ENCODE data around the gene FTCD.

Gene FTCD

GRCh38 chr21:46124083-46124925, 31.1 kb downstream of the FTCD start:
- DNase-seq (ENCODE audit: low read depth in 2 of 3, low spot score in 2 of 3), result no peak

DNA sequence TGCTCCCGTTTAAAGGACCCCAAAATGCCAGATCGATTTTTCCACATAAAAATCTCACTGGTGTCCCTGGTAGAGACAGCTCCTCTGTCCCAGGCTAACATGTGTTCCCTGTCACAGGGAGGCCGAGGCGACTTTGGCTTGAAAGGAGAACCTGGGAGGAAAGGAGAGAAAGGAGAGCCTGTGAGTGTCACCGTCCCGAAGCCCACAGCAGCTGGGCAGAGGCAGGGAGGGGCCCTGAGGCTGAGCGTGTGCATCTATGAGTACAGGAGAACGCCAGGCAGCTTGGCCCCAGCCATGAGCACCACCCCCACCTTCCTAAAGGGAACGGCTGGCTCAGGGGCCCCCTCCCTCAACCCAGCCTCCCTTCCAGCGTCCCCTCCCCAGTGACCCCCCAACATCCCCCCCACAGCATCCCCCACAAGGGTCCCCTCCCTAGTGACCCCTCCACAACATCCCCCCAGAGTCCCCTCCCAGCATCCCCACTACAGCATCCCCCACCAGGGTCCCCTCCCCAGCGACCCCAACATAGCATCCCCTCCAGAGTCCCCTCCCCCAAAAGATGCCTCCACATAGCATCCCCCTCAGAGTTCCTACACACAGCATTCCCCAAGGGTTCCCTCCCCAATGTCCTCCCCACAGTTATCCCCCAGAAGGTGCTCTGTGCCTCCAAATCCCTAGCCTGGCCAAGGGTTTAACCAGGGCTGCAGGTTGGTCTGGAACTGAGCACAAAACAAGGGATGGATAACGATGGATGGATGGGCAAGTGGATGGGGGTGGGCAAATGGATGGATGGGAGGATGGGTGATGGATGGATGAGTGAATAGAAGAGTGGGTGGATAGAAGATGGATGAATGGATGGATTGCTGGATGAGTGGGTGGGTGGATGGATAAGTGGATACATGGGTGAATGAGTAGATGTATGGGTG, 32.4 kb downstream of the FTCD start:
- DNase-seq (ENCODE audit: low read depth in 2 of 3, low spot score in 2 of 3), result no peak

DNA sequence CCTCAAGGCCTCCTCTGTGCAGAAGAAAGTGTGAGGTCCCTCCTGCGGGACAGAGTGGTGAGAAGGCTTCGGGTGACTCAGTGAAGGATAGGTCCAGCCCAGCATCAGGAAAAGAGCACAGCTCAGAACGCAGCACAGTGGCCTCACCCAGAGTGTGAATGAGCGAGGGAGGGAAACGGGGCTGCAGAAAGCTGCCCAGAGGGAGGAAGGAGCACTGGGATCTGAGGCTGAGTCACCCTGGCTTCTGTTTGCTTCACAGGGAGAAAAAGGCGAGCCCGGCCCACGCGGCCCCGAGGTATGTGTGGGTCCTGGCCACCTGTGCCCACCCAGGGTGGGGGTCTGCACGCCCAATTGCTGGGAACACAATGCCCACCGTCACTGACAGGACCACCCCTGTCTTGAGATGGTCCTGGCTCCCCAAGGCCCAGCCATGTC, 33.1 kb downstream of the FTCD start:
- no peak for DNase-seq (ENCODE audit: low read depth in 2 of 3, low spot score in 2 of 3)

DNA sequence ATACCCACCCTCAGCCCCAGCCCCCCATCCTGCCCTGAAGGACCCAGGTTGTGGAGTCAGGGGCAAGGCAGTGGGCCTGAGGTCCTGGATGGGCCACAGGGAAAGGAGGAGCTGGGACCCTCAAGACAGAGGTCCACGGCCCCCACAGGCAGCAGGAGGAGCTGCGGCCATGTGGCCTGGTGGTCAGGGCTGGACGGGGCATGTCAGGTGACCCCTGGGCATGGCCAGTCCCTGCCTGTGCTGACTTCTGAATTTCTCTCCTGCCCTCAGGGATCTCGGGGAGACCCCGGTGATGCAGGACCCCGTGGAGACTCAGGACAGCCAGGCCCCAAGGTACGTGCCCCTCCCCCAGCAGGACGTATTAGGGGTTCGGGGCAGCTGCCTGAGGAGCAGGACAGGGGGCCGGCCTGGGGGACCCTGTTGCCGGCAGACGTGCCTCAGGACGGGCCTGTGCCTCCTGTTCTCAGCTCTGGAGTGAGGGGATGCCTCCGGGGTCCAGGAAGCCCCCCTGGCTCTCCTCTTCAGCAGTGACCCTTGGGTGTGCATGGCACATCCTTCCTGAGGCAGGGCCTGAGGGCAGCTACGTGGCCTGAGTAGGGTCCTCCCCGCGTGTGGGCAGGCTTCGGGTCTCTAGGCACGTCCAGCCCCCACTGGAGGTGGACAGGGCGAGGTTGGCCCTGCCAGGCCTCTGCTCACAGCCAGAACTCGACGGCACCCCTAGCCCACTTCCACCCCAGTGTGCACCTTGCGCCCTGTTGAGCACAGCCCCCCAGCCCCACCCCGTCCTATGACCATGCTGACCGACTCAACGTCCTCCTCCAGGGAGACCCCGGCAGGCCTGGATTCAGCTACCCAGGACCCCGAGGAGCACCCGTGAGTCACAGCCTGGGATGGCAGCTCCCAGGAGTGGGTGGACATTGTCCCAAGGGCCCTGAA, 33.8 kb downstream of the FTCD start:
- no peak for DNase-seq (ENCODE audit: low read depth in 2 of 3, low spot score in 2 of 3)

GRCh38 chr21:46120301-46121285, 34.8 kb downstream of the FTCD start:
- no peak for DNase-seq (ENCODE audit: low read depth in 2 of 3, low spot score in 2 of 3)

DNA sequence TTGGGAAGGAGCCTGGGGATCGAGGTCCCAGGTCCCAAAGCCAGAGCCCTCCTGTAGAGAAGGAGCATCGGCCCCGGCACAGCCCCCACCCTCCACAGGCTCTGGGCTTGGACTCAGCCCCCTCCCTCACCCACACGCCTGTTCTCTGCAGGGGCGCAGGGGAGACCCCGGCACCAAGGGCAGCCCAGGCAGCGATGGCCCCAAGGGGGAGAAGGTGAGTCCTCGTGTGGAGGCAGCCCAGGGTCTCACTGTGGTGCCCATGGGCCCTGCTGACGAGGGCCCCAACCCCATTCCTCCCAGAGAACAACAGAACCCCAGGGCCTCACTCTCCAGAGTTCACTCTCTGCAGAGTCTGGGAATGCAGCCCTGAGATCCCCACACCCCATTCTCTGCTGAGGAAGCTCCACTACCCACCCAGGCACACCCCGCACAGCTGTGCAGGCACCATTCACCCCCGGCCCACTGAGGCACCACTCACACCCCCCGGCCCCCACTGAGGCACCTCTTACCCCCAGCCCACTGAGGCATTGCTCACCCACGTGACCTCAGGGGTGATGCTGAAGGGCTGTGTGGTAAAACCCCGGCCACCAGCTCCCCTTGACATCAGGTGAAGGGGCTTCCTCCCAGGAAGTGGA, 35.6 kb downstream of the FTCD start:
- DNase-seq (ENCODE audit: low read depth in 2 of 3, low spot score in 2 of 3), result no peak

DNA sequence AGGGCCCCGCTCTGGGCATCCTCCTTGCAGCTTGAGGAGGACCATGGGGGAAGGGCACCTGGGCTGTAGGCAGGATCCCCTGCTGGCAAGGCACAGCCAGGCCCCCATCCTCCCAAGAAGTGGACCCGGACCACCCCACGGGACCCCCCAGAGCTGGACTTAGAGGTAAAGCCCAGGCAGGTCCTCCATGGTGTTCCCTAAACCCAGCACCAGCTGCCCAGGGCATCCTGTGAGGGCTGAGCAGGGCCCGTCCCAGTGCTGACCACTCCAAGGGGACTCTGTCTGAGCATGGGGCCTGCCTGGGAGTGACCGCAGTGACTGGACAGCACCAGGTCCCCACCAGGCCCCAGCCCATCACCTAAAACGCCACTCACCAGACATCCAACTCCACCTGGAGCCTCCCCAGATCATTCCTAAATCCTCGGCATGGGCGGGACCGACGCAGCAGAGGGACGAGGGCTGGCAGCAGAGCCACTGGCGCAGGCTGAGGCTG, 36.2 kb downstream of the FTCD start:
- DNase-seq (ENCODE audit: low read depth in 2 of 3, low spot score in 2 of 3), result no peak

- DNase-seq (ENCODE audit: low read depth in 2 of 3, low spot score in 2 of 3), result no peak
Observed at GRCh38 chr21:46118316-46119143, 36.8 kb downstream of the FTCD start.

GRCh38 chr21:46117586-46118315, 37.6 kb downstream of the FTCD start:
- DNase-seq (ENCODE audit: low read depth in 2 of 3, low spot score in 2 of 3), result no peak

GRCh38 chr21:46116776-46117585, 38.4 kb downstream of the FTCD start:
- DNase-seq (ENCODE audit: low read depth in 2 of 3, low spot score in 2 of 3), result no peak

- no peak for DNase-seq (ENCODE audit: low read depth in 2 of 3, low spot score in 2 of 3)
Observed at GRCh38 chr21:46116189-46116775, 39.1 kb downstream of the FTCD start.

GRCh38 chr21:46115441-46116188, 39.8 kb downstream of the FTCD start:
- DNase-seq (ENCODE audit: low read depth in 2 of 3, low spot score in 2 of 3), result no peak

- no peak for DNase-seq (ENCODE audit: low read depth in 2 of 3, low spot score in 2 of 3)
Observed at GRCh38 chr21:46114963-46115362, 40.4 kb downstream of the FTCD start.

DNA sequence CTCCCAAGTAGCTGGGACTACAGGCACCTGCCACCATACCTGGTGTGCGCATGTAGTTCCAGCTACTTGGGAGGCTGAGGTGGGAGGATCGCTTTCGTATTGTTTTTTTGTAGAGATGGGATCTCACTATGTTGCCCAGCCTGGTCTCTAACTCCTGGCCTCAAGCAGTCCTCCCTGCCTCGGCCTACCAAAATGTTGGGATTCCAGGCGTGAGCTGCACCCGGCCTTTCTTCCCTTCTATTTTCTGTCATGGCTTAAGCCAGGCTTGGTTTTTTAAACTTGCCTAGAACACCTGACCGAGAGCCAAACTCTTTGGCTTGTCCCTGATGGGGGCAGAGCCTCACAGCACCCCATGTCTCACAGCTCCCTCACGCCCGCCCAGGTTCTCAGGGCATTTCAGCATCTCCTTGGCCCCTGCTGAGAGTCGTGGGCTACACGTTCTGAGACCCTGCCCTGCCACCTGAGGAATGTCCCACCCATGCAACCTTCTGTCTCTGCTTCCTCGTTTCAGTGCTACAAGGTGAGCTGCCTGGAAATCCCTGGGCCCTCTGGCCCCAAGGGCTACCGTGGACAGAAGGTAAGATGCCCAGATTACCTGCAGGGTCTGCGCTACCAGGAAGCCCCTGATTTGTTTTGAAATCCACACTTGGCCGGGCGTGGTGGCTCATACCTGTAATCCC, 41.7 kb downstream of the FTCD start:
- DNase-seq (ENCODE audit: low read depth in 2 of 3, low spot score in 2 of 3), result no peak

GRCh38 chr21:46112725-46113215, 42.6 kb downstream of the FTCD start:
- DNase-seq (ENCODE audit: low read depth in 2 of 3, low spot score in 2 of 3), result no peak

All from activated CD8-positive, alpha-beta memory T cell treated with anti-CD3 and anti-CD28 coated beads for 48 hours (primary cell).